ENCODE measurements around the gene BRD3OS.

The BRD3OS gene

GRCh38 chr9:134048582-134048968, 23.3 kb downstream of the BRD3OS start:
- no peak overlapping the region for H3K27ac ChIP-seq
- no peak for DNase-seq (ENCODE audit: low read depth, low spot score)

GRCh38 chr9:134049236-134049635, 24.0 kb downstream of the BRD3OS start:
- DNase-seq (ENCODE audit: low read depth, low spot score) = no peak
- no peak overlapping the region for H3K27ac ChIP-seq

- no peak overlapping the region for H3K27ac ChIP-seq
- no peak for DNase-seq (ENCODE audit: low read depth, low spot score)
These were observed 24.7 kb downstream of the BRD3OS start for GRCh38 chr9:134049772-134050588.

GRCh38 chr9:134050726-134051125, 25.4 kb downstream of the BRD3OS start:
- no peak for DNase-seq (ENCODE audit: low read depth, low spot score)
- H3K27ac ChIP-seq = no peak overlapping the region

GRCh38 chr9:134051319-134051718, 26.0 kb downstream of the BRD3OS start:
- no peak for DNase-seq (ENCODE audit: low read depth, low spot score)
- H3K27ac ChIP-seq = no peak overlapping the region

- no peak for DNase-seq (ENCODE audit: low read depth, low spot score)
- H3K27ac ChIP-seq = no peak overlapping the region
These were observed 27.2 kb downstream of the BRD3OS start for GRCh38 chr9:134052491-134052890.

GRCh38 chr9:134052941-134053340, 27.7 kb downstream of the BRD3OS start:
- no peak overlapping the region for H3K27ac ChIP-seq
- no peak for DNase-seq (ENCODE audit: low read depth, low spot score)

GRCh38 chr9:134053401-134053871, 28.2 kb downstream of the BRD3OS start:
- DNase-seq (ENCODE audit: low read depth, low spot score) = no peak
- no peak overlapping the region for H3K27ac ChIP-seq

GRCh38 chr9:134053941-134054761, 28.9 kb downstream of the BRD3OS start:
- no peak for DNase-seq (ENCODE audit: low read depth, low spot score)
- H3K27ac ChIP-seq = no peak overlapping the region

- H3K27ac ChIP-seq = peak overlapping the region; percentile 40
- DNase-seq (ENCODE audit: low read depth, low spot score) = no peak
These were observed 29.9 kb downstream of the BRD3OS start for GRCh38 chr9:134054891-134055811.

GRCh38 chr9:134055981-134056461, 30.7 kb downstream of the BRD3OS start:
- H3K27ac ChIP-seq = peak overlapping the region; percentile 40
- peak; percentile 41 for DNase-seq (ENCODE audit: low read depth, low spot score)

GRCh38 chr9:134056483-134057306, 31.4 kb downstream of the BRD3OS start:
- no peak for DNase-seq (ENCODE audit: low read depth, low spot score)
- peak overlapping the region; percentile 40 for H3K27ac ChIP-seq

GRCh38 chr9:134057307-134057657, 32.0 kb downstream of the BRD3OS start:
- no peak overlapping the region for H3K27ac ChIP-seq
- DNase-seq (ENCODE audit: low read depth, low spot score) = no peak

- DNase-seq (ENCODE audit: low read depth, low spot score) = no peak
- no peak overlapping the region for H3K27ac ChIP-seq
These were observed 32.7 kb downstream of the BRD3OS start for GRCh38 chr9:134057751-134058701.

GRCh38 chr9:134058716-134059115, 33.4 kb downstream of the BRD3OS start:
- no peak overlapping the region for H3K27ac ChIP-seq
- no peak for DNase-seq (ENCODE audit: low read depth, low spot score)

- DNase-seq (ENCODE audit: low read depth, low spot score) = no peak
- H3K27ac ChIP-seq = no peak overlapping the region
These were observed 33.9 kb downstream of the BRD3OS start for GRCh38 chr9:134059188-134059641.

GRCh38 chr9:134059661-134060395, 34.5 kb downstream of the BRD3OS start:
- no peak for DNase-seq (ENCODE audit: low read depth, low spot score)
- no peak overlapping the region for H3K27ac ChIP-seq
